ENCODE measurements around the gene IRF2.
A peak's percentile ranks its signal among the peaks of the same experiment; 100 is the strongest.

Gene IRF2

GRCh38 chr4:184401397-184402171 lies 72.8 kb downstream of the IRF2 start:
- TF ChIP-seq, protein P1, sequence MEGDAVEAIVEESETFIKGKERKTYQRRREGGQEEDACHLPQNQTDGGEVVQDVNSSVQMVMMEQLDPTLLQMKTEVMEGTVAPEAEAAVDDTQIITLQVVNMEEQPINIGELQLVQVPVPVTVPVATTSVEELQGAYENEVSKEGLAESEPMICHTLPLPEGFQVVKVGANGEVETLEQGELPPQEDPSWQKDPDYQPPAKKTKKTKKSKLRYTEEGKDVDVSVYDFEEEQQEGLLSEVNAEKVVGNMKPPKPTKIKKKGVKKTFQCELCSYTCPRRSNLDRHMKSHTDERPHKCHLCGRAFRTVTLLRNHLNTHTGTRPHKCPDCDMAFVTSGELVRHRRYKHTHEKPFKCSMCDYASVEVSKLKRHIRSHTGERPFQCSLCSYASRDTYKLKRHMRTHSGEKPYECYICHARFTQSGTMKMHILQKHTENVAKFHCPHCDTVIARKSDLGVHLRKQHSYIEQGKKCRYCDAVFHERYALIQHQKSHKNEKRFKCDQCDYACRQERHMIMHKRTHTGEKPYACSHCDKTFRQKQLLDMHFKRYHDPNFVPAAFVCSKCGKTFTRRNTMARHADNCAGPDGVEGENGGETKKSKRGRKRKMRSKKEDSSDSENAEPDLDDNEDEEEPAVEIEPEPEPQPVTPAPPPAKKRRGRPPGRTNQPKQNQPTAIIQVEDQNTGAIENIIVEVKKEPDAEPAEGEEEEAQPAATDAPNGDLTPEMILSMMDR (IDR thresholded peaks at IDR 0.05; ENCODE audit: low read depth, low read length, missing control alignments), result no peak
- H3K4me3 ChIP-seq (replicated peaks; ENCODE audit: low read depth, low read length), result no peak overlapping the region
- DNase-seq (ENCODE audit: extremely low read depth, low read depth), result no peak

GRCh38 chr4:184400891-184401290 lies 73.5 kb downstream of the IRF2 start:
- H3K4me3 ChIP-seq (replicated peaks; ENCODE audit: low read depth, low read length), result no peak overlapping the region
- DNase-seq (ENCODE audit: extremely low read depth, low read depth), result no peak
- TF ChIP-seq, protein P1 (IDR thresholded peaks at IDR 0.05; ENCODE audit: low read depth, low read length, missing control alignments), result no peak

GRCh38 chr4:184400375-184400870 lies 73.9 kb downstream of the IRF2 start:
- TF ChIP-seq, protein P1 (IDR thresholded peaks at IDR 0.05; ENCODE audit: low read depth, low read length, missing control alignments), result peak; percentile 12
- no peak overlapping the region for H3K4me3 ChIP-seq (replicated peaks; ENCODE audit: low read depth, low read length)
- DNase-seq (ENCODE audit: extremely low read depth, low read depth), result peak; percentile 48

DNA sequence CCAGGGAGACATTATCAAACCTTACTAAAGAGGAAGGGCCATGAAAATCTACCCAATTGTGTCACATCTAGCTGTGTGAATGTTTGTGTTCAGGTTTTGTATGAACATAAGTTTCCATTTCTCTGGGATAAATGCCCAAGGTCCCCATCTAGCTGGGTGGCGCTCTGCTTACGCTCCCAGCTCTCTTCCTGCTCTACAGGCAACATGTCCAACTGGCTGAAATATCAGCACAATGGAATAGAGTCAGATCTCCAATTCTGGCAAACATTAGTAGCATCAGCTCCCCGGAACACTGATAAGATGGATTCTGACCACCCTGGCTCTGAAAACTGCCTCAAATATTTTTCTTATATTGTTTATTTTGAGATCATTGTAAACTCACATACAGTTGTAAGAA lies 74.8 kb downstream of the IRF2 start:
- TF ChIP-seq, protein P1 (IDR thresholded peaks at IDR 0.05; ENCODE audit: low read depth, low read length, missing control alignments), result no peak
- no peak for DNase-seq (ENCODE audit: extremely low read depth, low read depth)
- no peak overlapping the region for H3K4me3 ChIP-seq (replicated peaks; ENCODE audit: low read depth, low read length)

DNA sequence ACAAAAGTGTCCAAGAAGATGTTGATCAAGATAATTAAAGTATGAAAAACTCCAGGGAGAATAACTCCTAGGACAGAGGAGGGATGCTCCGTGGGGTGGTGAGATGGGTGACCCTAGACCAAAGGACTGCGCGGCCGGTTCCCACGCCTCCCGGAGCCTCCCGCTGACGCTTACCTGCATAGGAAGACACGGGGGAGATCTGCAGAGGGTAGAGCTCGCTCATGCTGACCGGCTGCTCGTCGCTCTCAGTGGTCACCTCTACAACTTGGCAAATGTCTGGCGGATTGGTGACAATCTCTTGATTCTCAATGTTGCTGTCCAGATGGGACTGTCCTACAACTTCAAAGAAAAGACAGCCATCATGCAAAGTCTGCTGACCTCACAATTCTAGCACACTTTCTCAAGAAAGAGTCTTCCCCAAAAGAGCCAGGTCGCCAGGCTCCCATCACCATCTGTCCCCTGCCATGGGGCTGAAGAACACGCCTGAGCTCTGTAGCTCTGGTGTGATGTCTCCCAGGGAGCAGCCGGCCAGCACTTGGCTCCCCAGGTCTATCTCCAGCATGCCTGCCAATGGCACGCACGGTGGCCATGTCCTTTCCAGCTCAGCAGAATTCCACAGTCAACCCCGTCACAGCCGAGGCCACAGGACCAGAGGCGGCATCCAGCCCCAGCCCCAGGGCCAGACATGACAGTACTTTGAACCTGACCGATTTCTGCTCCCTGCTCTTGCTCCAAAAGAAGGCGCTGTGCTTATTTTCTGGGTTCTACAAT lies 75.4 kb downstream of the IRF2 start:
- no peak overlapping the region for H3K4me3 ChIP-seq (replicated peaks; ENCODE audit: low read depth, low read length)
- DNase-seq (ENCODE audit: extremely low read depth, low read depth), result no peak
- TF ChIP-seq, protein P1 (IDR thresholded peaks at IDR 0.05; ENCODE audit: low read depth, low read length, missing control alignments), result no peak

- TF ChIP-seq, protein P1 (IDR thresholded peaks at IDR 0.05; ENCODE audit: low read depth, low read length, missing control alignments), result no peak
- no peak for DNase-seq (ENCODE audit: extremely low read depth, low read depth)
- H3K4me3 ChIP-seq (replicated peaks; ENCODE audit: low read depth, low read length), result no peak overlapping the region
Measured at GRCh38 chr4:184397516-184398163, 76.7 kb downstream of the IRF2 start.

All from HFF-Myc (cell line).